NCI-H446 (cell line): ENCODE data around the gene GK.
"Not testable (repeated sequence)": the region's sequence is repeated elsewhere in the genome, so short reads cannot be mapped to it uniquely, and the experiment has no call there.

Experiments used
- DNase-seq, 2 experiments: peaks; one replicate each; lab custom pipeline; 2025; lab: John Stamatoyannopoulos, UW

The GK gene

DNA sequence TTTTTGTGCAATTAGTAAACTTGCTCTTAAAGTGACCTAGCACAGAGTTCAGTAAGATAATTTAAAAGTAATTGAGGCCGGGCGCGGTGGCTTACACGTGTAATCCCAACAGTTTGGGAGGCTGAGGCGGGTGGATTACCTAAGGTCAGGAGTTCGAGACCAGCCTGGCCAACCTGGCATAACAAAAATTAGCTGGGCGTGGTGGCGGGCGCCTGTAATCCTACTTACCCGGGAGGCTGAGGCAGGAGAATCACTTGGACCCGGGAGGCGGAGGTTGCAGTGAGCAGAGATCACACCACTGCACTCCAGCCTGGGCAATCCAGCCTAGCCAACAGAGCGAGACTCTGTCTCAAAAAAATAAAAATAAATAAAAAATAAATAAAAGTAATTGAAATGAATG, 1.2 kb downstream of the GK start:
- DNase-seq = not testable (repeated sequence)

DNA sequence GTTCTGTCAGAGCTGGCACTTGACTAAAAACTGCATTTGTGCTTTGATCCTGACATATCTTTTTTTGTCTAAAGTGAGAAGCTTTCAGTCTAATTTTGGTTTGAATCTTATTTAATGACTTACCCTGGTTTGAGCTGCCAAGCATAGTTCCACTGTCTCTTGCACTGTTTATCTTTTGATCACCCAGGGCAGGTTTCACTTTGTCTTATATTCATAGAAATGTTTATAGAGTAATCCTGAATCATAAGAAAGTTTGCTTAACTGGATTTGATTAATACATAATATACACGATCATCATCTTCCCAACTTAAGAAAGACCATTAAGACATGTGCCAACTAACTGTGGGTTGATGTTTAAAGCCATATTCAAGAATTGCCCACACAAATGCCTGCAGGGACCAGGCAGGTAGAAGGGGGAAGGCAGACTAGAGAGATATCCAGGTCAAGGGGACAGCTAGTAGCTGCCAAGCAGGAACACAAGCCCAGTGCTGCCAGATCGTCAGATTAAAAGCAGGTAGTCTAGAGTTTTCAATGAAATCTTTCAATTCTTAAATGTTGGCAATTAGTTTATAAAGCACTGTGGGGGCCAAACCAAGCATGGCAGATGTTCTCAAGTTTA, 1.9 kb downstream of the GK start:
- no peak for DNase-seq

DNA sequence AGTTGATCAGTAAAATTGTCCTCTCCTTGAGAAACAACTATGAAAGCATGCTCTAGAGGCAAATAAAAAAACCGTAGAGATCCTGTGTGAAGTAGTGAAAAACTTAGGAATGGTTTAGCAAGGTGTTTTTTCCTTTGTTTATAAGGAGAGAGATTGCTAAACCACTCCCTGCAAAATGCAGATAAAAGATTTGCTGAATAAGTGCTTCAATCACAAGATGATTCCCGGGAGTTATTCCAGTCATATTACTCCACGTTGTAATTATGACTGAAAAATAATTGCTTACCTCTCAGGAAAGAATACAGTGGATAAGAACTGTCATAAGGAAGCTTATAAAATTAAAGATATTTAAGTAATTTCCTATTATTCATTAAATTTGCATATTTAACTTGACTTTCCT, 2.8 kb downstream of the GK start:
- no peak for DNase-seq

DNA sequence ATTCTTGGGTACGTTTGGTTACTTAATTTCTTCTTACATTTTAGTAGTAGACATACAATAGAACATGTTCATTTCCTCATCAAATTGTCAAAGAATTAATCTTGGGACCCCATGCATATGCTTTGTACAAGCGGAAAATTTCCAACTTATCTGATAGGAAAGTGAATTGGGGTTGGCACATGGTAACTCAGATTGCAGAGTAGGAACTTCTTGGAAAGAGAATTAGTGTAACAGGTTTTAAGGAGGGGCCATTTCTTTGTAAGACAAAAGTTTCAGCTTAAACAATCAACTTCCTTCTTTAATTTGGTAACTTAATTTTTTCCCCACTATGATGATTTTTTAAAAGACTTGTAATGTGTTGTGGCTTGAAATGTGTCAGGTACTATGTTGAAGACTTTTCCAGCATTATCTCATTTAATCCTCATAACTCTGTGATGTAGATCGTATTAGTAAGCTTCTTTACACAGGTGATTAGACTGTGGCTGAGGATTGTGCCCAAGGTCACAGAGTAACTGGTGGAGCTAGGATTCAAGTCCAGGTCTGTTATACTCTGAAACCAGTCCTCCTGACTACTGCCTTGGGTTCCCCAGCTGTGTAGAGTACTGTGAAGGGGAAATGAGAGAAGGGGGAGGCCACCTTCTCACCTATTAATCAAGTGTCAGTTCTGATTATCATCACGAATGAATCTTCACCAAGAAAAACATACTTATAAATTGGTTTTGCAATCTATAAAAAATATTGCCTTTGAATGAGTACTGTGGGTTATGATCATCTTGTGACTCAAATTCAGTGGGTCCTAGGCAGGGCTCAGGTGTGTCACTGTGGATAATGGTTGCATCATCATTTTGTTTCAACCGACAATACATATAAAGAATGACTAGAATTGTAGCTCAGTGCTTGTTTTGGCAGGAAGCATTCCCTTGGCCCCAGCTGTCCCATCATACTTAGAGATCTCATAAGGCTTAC, 4.3 kb downstream of the GK start:
- DNase-seq = no peak

DNA sequence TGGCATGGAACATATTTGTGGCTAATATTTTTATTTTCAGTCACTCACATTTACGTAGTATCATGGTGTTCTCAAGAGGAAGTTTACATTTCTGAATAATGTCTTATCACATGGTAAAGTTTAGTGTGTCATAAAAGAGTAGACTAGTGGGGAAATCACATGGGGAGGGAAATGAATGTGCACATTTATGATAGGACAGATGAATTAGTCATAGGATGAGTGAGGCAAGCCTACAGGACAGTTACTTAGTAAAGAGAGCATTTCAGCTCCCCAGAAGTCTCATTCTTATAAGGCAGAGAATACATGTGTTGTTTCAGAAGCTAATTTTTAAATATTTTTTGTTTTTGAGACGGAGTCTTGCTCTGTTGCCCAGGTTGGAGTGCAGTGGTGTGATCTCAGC, 6.2 kb downstream of the GK start:
- DNase-seq = no peak

DNA sequence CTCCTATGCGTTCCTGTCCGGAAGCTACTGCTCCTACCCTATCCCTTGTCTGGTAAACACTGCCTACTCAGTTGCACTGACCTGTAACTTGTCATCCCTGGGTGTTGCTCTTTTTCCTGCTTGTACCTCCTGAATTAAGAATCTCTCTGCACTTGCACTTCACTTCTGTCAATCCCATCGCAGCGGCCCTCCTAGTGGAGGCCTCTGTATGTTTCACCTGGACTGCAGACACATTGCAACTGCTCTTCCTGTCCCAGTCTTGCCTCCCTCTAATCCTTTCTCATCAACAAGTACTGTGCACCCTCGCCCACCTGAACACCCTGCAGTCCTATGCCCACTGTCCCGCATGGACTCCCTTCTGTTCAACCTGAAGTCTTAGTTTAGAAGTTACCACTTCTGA, 8.0 kb downstream of the GK start:
- DNase-seq = no peak

DNA sequence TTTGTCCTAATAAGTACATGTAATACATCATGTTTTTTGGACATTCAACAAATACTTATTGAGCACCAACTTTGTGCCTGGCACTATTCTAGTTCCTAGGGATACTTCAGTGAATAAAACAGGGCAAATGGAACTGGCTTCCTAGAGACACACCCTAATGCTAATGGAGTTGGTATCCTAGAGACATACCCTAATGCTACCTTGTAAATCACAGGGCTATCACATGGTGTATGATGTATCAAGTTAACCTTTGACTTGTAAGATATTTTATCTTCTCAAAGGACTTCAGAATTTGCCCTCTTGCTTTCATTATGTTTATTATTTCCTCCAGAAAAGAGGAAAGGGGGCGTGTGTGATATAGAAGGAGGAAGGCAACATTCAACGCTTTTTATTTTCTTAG, 10.1 kb downstream of the GK start:
- no peak for DNase-seq

DNA sequence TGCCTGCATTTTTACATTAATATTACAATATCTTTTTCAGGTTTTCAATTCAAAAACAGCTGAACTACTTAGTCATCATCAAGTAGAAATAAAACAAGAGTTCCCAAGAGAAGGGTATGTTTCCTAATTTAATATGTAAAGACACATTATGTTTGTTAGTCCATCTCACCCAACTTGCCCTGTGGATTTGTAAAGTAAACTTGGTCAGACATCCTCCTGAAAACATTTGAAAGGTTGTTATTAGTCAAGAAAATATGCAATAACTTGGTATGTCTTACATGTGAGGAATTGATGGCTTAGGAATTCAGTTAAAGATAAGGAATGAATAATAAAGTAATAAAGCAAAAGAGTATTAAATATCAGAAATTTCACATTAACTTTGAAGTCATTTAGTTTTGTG, 12.2 kb downstream of the GK start:
- no peak for DNase-seq

DNA sequence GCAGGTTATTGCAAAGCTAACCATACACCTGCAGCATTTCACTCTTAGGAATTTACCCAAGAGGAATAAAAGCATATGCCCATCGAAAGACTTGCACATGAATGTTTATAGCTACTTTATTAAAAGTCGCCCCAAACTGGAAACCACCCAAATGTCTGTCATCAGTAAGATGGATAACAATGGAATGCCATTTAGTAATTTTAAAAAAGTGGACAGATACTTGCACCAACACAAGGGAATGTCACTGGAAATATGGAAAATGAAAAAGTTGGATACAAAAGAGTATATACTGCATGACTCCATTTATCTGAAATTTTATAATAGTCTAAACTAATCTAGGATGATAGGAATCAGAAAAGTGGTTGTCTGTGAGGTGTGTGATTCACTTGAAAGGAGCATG, 12.9 kb downstream of the GK start:
- no peak for DNase-seq

DNA sequence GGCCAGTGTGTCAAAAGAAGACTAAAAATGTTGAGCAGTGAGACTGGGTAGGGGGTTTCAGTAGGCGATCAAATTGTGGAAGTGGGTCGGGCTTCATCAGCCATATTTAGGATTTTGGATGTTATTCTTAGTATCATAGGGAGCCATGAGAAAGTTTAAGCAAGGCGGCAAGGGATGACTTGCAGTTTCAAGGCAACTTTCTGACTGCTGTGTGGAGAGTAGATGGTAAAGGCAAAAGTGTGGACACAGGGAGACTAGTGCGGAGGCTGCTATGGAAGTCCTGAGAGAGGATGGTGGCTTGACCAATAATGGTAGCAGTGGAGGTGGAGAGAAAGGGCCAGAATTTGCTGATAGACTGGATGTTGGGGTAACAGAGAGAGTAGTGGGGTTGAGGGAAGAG, 15.4 kb downstream of the GK start:
- no peak for DNase-seq

DNA sequence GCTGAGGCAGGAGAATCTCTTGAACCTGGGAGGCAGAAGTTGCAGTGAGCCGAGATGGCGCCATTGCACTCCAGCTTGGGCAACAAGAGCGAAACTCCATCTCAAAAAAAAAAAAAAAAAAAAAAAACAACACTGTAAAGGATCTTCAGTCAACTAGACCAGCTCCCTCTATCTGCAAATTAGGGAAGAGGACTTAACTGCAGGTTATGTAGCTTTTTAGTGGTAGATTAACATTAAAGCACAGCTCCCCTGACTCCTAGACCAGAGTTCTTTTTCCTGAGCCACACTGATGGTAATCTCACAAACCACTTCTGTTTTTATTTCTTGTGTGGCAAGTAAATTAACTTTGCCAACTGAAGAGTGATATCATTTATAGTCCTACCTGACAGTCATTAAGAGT, 18.0 kb downstream of the GK start:
- not testable (repeated sequence) for DNase-seq

DNA sequence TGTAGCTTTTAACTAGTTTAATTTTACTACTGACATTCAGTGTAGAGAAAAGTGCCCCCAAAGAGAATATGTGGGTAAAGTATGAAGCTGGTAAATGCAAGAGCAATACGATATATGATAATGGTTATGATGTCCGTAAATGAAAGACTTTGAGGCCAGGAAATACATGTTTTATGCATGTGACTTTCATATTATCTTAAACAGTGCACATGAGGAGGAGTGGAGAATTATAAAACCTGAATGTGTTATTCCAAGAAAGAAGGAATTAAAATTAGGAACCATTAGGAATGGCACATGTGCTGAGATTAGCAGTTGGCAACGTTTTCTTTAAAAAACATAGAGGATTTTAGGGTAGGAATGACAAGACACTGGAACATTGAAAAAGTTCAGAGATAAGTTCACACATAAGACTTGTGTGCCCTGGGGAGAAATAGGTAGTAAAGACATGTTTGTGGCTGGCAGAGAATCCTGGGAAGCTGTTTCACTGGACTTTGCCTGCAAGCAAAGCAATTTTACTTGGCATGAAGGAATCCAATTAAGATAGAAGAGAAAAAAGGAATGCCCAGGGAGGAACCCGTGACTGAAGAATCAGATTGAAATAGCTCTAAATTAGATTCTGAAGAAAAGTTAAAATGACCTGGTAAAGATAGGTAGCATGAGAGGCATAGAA, 20.0 kb downstream of the GK start:
- no peak for DNase-seq

DNA sequence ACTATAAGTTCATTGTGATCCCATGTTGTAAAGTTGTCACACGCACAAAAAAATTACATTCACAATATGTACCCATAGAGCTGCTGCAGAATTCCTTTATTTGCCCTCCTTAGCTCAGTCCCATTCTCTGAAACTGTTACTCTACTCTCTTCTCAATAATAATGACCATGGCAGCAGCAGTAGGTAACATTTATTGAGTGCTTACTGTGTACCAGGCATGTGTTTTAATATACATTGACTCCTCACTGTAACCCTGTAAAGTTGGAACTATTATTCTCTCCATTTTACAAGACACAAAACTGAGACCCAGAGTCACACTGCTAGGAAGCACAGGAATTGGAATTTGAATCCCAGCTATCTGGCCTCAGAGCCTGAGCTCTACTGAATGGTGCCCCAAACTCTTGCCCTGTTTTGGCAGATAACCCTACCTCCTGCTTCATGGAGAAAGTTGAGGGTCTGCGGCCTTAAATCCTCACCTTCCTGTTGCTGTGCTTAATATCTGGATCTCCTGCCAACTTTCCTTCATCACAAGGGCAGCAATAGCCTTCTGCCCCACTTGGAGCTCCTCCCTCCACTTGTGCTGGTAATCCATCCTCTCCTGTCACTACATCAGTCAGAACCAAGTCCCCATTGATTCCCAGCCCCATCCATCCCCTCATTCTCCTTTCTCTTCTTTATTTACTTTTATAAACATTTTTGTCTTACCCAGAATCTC, 20.8 kb downstream of the GK start:
- no peak for DNase-seq

DNA sequence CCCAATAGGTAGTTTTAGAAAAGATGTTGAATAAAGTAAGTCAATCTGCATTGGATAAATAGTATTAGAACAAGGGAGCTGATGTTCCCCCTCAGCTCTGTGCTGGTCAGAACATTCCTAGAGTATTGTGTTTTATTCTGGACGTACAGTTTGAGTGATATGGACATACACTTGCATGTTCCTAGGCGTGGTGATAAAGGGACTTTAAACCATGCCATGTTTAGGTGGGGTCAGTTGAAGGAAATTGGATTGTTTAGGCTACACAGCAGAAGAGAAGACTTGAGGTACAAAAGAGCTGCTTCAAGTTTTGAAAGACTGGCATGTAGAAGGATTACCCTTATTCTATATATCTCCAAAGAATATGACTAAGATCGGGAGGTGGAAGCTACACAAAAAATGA, 21.6 kb downstream of the GK start:
- no peak for DNase-seq

DNA sequence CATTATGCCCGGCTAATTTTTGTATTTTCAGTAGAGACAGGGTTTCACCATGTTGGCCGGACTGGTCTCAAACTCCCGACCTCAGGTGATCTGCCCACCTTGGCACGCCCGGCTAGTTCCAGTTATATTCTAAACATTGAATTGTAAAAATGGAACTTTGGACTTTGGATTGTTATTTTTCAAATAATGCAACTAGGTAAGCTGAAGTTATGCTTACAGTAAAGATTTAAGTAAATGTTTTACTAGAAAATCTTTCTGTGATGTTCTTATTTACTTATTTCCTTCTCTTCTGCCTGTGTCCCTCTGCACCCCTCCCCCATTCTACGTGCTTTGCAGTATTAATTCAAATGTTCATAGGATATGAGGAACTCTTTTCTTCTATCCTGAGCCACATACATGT, 26.1 kb downstream of the GK start:
- DNase-seq = no peak

DNA sequence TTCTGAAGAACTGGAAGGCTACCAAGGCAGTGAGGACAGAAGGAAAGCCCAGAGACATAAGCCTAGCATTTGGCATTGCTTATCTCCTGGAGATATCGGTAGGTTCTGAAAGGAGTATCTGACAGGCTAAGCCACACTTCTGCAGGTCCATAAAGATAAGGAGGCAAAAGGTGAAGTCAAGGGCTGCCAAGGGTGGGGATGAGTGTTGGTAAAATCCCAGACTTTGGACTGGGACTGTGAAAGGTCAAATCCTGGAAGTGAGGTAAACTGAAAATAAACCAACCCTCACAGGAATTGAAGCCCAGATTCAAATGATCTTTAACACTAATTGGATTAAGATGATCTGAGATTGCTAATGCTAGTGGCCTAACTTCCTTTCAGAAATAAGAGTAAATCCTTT, 27.4 kb downstream of the GK start:
- DNase-seq = no peak

DNA sequence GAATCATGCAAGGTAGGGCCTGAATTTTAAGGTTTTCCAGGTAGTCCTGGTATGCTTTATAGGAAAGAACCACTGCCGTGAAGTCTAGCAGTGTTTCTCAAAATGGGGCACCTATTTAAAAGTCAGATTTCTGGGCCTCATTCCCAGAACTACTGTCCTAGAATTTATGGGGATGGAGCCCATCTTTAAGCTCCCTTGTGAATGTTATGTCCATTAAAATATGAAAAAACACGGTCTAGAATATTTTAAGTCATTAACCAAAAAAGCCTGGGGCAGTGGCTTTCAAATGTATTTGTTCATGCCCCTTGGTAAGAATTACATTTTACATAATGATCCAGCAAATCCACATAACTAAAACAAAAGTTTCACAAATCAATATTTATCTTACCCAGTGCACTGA, 35.4 kb downstream of the GK start:
- no peak for DNase-seq

DNA sequence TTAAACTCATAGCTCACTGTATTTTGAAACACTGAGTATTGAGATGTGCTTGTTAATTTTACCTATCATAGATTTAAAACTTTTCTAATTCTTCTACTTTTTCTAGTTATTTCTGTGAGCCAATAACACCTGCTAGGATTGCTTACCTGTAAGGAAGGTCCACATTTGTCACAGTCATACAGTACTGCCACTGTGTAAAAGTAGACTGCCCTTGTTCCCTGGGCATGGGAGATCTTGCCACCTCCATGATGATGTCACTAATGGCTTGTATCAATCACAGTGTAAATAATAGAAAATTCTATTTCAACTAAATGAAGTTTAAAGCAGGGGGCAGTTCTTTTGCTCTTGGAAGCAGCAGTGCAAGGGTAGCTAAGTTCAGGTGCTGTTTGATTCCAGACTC, 35.9 kb downstream of the GK start:
- no peak for DNase-seq

DNA sequence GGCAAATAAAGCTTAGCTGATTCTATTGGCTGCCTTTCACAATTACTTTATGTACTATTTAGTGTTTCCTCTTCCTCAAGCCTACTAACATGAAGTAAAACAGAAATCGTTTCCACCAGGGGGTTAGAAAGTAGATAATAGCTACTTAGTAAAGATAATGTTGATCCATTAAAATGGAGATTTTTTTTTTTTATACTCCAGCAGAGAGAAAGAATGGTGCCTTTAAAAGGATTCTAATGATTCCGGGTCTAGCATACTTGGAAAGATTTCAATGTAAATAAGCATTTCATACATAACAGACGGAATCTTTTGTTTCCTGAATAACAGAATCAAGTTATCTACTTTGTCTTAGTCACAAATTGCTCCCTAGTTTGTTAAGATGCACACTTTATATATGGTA, 37.1 kb downstream of the GK start:
- no peak for DNase-seq

DNA sequence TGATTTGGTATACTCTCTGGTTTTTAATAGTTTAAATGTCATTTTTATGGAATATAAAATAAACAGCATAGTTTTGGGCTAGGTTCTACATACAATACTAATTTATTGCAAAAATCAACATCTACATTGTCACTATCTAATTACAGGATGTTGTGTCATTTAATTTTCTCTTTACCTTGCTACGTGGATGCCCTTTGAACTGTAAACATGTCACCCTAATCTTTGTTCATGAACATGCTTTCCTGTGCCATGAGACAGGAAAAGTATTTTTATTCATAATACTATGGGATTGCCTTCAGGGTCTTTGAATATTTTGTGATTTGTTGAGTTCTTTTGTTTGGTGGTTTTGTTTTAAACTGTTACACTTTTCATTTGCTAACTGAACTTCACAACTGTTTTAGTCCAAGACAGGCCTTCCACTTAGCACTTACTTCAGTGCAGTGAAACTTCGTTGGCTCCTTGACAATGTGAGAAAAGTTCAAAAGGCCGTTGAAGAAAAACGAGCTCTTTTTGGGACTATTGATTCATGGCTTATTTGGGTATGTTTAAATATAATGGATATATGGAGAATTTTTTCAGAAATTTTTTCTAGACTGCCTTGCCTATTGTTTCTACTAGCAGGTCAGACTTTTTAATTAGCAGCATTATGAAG, 40.9 kb downstream of the GK start:
- DNase-seq = no peak

DNA sequence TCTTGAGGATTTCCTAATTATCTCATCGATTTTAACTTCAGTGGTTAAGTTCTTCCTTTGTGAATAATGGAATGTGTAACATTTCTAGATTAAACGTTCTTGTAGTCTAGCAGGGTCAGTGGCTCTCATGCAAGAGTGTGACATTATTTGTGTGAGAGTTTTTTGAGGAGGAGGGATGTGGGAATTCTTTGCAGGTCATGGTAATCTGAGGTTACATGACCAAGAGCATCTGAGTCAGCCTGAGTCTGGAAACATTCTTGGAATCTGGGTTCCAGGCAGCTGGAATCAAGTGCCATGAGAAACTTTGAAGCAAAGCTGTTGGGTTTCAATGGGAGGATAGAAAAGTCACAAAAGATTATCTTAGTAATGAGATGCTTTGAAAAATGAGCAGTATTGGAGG, 49.5 kb downstream of the GK start:
- no peak for DNase-seq

DNA sequence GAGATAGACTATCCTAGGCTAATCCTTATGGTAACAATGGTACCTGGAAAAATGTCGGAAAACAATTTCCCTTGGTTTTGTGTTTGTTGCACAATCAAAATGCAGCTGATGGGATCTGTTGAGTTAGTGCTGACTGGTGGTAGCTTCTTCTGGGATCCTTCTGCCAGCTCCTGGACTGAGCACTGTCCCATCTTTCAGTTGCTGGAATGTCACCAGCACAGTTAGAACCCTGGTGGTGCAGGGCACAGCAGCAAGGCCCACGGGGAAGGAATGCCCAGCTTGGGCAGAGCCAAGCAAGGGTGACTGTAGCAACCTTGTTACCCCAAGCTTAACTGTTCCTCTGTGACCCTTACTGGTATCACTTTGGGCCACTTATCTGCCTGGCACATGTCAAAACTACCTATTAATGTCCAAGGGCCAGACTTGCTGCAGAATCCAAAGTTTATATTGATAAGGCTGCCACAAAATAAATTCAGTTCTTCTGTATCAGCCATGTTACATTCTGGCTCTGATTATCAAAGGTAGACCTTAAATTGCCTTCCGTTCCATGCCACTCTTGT, 53.1 kb downstream of the GK start:
- no peak for DNase-seq
